GM12891 (cell line): ENCODE results near the gene RPN2.

Experiments used
- POLR2A ChIP-seq: IDR thresholded peaks from 2 replicates; pipeline ENCODE4 v1.6.1; 2011; ENCODE audit warnings: low read depth, low read length, control low read depth
- TAF1 ChIP-seq: IDR thresholded peaks from 2 replicates; pipeline ENCODE4 v1.6.1; 2011; ENCODE audit warnings: low read depth, low read length, control low read depth

DNA sequence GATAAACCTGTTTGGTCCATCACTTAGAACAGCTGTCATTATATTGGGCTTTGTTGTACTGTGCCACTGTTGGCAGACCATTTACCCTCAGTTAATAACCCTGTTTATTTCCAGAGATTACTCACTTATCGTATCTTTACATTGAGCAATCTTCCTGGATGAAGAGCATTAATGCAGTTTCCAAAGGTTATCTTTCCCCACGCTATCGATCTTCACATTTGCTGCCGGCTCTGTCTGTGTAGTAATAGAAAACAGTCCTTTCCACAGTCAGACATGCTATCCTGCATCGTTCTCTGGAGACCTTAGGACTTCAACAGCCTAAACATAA, 55.1 kb downstream of the RPN2 start:
- no peak for TF ChIP-seq TAF1
- TF ChIP-seq POLR2A = no peak
